GM12878 (cell line): ENCODE data around the gene FTO.

Experiments
- FOS ChIP-seq: IDR thresholded peaks from 3 replicates; pipeline ENCODE4 v1.6.1; 2011; ENCODE audit warnings: borderline replicate concordance; ENCODE audit not compliant: insufficient read length; ENCODE audit errors: extremely low read depth
- SP1 ChIP-seq: IDR thresholded peaks from one replicate; pipeline ENCODE4 v1.6.1; 2011; ENCODE audit warnings: low read depth, low read length
- ZNF274 ChIP-seq: IDR thresholded peaks from one replicate; pipeline ENCODE4 v1.8.0; 2011; ENCODE audit not compliant: insufficient read length, insufficient read depth
- TF ChIP-seq, protein P1 (sequence below), 3 experiments: IDR thresholded peaks in 2 of 3; conservative IDR thresholded peaks in 1 of 3; 2 replicates each; pipeline ENCODE4 v1.5.1; 2011; ENCODE audit warnings: low read depth in 3 of 3, low read length in 3 of 3, mild to moderate bottlenecking in 3 of 3, control low read depth in 2 of 3, moderate library complexity in 2 of 3, inconsistent platforms in 1 of 3, mixed read lengths in 1 of 3; ENCODE audit not compliant: control insufficient read depth in 2 of 3, insufficient read depth in 1 of 3; ENCODE audit errors: extremely low read depth in 1 of 3

DNA sequence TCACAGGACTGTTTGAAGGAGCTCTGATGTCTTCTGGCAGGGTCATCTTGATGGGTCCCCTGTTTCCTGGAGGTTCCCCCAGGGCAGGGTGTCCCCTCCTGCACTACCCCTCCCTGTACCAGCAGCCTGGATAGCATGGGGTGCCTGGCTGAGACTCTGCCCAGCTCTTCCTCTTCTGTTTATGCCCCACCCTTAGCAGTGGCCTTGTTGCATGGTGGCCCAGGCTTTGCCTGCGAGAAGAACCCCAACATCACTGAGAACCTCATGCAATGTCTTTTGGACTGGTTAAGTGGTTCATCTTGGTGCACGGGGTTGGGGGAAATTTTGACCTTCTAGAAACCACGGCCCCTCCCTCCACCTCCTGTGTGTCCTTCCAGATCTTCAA is 460.8 kb downstream of the FTO start:
- TF ChIP-seq, protein P1, sequence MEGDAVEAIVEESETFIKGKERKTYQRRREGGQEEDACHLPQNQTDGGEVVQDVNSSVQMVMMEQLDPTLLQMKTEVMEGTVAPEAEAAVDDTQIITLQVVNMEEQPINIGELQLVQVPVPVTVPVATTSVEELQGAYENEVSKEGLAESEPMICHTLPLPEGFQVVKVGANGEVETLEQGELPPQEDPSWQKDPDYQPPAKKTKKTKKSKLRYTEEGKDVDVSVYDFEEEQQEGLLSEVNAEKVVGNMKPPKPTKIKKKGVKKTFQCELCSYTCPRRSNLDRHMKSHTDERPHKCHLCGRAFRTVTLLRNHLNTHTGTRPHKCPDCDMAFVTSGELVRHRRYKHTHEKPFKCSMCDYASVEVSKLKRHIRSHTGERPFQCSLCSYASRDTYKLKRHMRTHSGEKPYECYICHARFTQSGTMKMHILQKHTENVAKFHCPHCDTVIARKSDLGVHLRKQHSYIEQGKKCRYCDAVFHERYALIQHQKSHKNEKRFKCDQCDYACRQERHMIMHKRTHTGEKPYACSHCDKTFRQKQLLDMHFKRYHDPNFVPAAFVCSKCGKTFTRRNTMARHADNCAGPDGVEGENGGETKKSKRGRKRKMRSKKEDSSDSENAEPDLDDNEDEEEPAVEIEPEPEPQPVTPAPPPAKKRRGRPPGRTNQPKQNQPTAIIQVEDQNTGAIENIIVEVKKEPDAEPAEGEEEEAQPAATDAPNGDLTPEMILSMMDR (IDR thresholded peaks at IDR 0.05 in 2 of 3, conservative IDR thresholded peaks at IDR 0.05 in 1 of 3; ENCODE audit: control insufficient read depth in 2 of 3, extremely low read depth in 1 of 3, insufficient read depth in 1 of 3, low read depth in 3 of 3, low read length in 3 of 3) = no peak
- TF ChIP-seq ZNF274 (no peak), SP1 (no peak), FOS (no peak)
